HG03097 (cell line): Measurements from ENCODE around the gene LEO1.
"Not testable (repeated sequence)": the region's sequence is repeated elsewhere in the genome, so short reads cannot be mapped to it uniquely, and the experiment has no call there.

ENCODE experiments used
- ATAC-seq: cut with Tn5 transposase; IDR thresholded peaks from one replicate; pipeline ENCODE4 v1.9.1; 2021; ENCODE audit not compliant: unreplicated experiment, low FRiP score

The LEO1 gene

GRCh38 chr15:52004806-52005205, 33.2 kb upstream of the LEO1 start:
- no peak for ATAC-seq

GRCh38 chr15:52003710-52004109, 32.1 kb upstream of the LEO1 start:
- no peak for ATAC-seq

- not testable (repeated sequence) for ATAC-seq
Measured at GRCh38 chr15:52003089-52003488, 31.5 kb upstream of the LEO1 start.

GRCh38 chr15:52002351-52002750, 30.8 kb upstream of the LEO1 start:
- no peak for ATAC-seq

GRCh38 chr15:51992953-51993352, 21.4 kb upstream of the LEO1 start:
- no peak for ATAC-seq

- no peak for ATAC-seq
Measured at GRCh38 chr15:51991141-51991540, 19.6 kb upstream of the LEO1 start.

GRCh38 chr15:51982770-51983103, 11.2 kb upstream of the LEO1 start:
- no peak for ATAC-seq

GRCh38 chr15:51982013-51982769, 10.6 kb upstream of the LEO1 start:
- ATAC-seq, result peak; percentile 91

GRCh38 chr15:51973775-51974174, 2.2 kb upstream of the LEO1 start:
- ATAC-seq, result no peak

GRCh38 chr15:51973220-51973619, 1.6 kb upstream of the LEO1 start:
- ATAC-seq, result no peak

GRCh38 chr15:51971032-51971374, 575 bp downstream of the LEO1 start:
- peak; percentile 8 for ATAC-seq

- no peak for ATAC-seq
Measured at GRCh38 chr15:51970132-51970817, 1.3 kb downstream of the LEO1 start.

GRCh38 chr15:51969728-51970127, 1.9 kb downstream of the LEO1 start:
- ATAC-seq, result no peak

GRCh38 chr15:51967583-51967982, 4.0 kb downstream of the LEO1 start:
- no peak for ATAC-seq

- ATAC-seq, result no peak
Measured at GRCh38 chr15:51966192-51966591, 5.4 kb downstream of the LEO1 start.

GRCh38 chr15:51965691-51966090, 5.9 kb downstream of the LEO1 start:
- no peak for ATAC-seq

- no peak for ATAC-seq
Measured at GRCh38 chr15:51955504-51955903, 16.1 kb downstream of the LEO1 start.

GRCh38 chr15:51952805-51953204, 18.8 kb downstream of the LEO1 start:
- no peak for ATAC-seq

GRCh38 chr15:51947124-51947523, 24.5 kb downstream of the LEO1 start:
- no peak for ATAC-seq

GRCh38 chr15:51939216-51939615, 32.4 kb downstream of the LEO1 start:
- no peak for ATAC-seq

GRCh38 chr15:51938286-51938685, 33.3 kb downstream of the LEO1 start:
- ATAC-seq, result no peak

- no peak for ATAC-seq
Measured at GRCh38 chr15:51936105-51936478, 35.5 kb downstream of the LEO1 start.
